HFFc6 (cell line): Measurements from ENCODE around the gene FOS. TPM values are rescaled to one million over a fixed set of nuclear protein-coding genes. Genes with fewer than 3 reads are reported as not detected.
A peak's percentile ranks its signal among the peaks of the same experiment; 100 is the strongest.
"Not testable (repeated sequence)": the region's sequence is repeated elsewhere in the genome, so short reads cannot be mapped to it uniquely, and the experiment has no call there.

Experiments used
- DNase-seq: peaks from one replicate; pipeline ENCODE4 v3.0.0-alpha.2; 2018
- H3K27ac Mint-ChIP-seq: 2 replicates; pipeline ENCODE4 v1.8.0; 2020; ENCODE audit warnings: mild to moderate bottlenecking, mixed read lengths
- H3K27me3 Mint-ChIP-seq: 2 replicates; pipeline ENCODE4 v1.8.0; 2021; ENCODE audit warnings: mild to moderate bottlenecking, moderate library complexity, mixed read lengths; ENCODE audit not compliant: insufficient read depth
- H3K36me3 Mint-ChIP-seq: 2 replicates; pipeline ENCODE4 v1.8.0; 2021; ENCODE audit warnings: low read depth, mixed read lengths
- H3K4me1 Mint-ChIP-seq: 2 replicates; pipeline ENCODE4 v1.8.0; 2020; ENCODE audit warnings: low read depth, mixed read lengths
- H3K4me3 Mint-ChIP-seq: 2 replicates; pipeline ENCODE4 v1.8.0; 2020; ENCODE audit warnings: mild to moderate bottlenecking, moderate library complexity, mixed read lengths
- H3K9me3 Mint-ChIP-seq: 2 replicates; pipeline ENCODE4 v1.8.0; 2020; ENCODE audit warnings: mild to moderate bottlenecking, mixed read lengths
- total RNA-seq, 6 experiments: library from RNA; stranded (reverse); fragmentation: NEBNext Ultra II Directional; extraction: Animal tissue kit (Norgen Biotek cat#: 25700); gene quantifications; 2 replicates in 1 of 6; 3 replicates in 5 of 6; pipeline ENCODE4 v1.2.3, GENCODE V29; 2021
- TF ChIP-seq, protein P1 (sequence below): fragments of 200-600 bp; sonication (generic); IDR thresholded peaks from 2 replicates; pipeline ENCODE4 v1.5.0; 2021; ENCODE audit warnings: antibody characterized with exemption, mild to moderate bottlenecking

Gene FOS
- total RNA-seq, 6 experiments from 2014 or later = 118 to 368 (median 342) TPM

DNA sequence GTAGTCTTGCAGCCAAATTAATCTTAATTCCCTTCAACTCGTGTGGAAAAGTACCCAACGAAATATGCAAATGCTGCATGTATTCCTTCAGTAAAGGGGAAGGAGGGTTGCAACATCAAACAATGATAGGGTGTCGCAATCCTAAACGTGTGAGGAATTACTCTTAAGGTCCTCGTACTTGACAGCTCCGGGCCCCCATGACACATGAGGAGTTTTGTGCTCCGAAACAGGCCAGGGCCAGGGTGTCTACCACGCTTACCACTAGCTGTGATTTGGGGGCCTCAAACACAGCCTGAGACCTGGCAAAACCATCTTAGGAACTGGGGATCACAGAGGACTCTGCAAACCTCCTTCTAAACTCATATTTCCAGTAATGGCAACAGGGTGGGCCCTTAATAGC, 20.4 kb downstream of the FOS start:
- Mint-ChIP-seq H3K9me3 (no peaks in the 10 kb centered on the region), H3K4me1 (peaks cover 26% of the 10 kb centered on the region), H3K27me3 (peaks cover 1% of the 10 kb centered on the region; the same call in 1 of the 2 replicates), H3K27ac (no peak overlapping the region), H3K4me3 (no peak overlapping the region), H3K36me3 (no peaks in the 10 kb centered on the region)
- DNase-seq = no peak
- TF ChIP-seq, protein P1, sequence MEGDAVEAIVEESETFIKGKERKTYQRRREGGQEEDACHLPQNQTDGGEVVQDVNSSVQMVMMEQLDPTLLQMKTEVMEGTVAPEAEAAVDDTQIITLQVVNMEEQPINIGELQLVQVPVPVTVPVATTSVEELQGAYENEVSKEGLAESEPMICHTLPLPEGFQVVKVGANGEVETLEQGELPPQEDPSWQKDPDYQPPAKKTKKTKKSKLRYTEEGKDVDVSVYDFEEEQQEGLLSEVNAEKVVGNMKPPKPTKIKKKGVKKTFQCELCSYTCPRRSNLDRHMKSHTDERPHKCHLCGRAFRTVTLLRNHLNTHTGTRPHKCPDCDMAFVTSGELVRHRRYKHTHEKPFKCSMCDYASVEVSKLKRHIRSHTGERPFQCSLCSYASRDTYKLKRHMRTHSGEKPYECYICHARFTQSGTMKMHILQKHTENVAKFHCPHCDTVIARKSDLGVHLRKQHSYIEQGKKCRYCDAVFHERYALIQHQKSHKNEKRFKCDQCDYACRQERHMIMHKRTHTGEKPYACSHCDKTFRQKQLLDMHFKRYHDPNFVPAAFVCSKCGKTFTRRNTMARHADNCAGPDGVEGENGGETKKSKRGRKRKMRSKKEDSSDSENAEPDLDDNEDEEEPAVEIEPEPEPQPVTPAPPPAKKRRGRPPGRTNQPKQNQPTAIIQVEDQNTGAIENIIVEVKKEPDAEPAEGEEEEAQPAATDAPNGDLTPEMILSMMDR = no peak

DNA sequence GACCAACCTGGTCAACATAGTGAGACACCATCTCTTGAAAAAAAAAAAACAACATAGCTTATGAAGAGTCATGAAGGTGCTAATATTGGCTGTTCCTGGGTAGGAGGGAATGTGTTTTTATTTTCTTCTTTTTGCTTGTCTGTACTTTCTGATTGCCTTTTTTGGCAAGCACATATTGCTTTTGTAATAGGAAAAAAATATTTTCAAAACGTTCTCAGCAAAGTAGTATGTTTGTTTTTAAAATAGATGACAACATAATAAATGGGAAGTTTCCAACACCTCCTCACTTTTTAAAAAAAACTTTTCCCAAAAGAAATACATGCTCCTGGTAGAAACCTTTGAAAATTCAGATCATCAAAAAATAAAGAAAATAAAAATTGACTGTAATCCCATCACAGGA, 20.9 kb downstream of the FOS start:
- H3K9me3 Mint-ChIP-seq = no peaks in the 10 kb centered on the region
- no peak overlapping the region for H3K27ac Mint-ChIP-seq
- H3K4me1 Mint-ChIP-seq = peaks cover 25% of the 10 kb centered on the region
- no peak for DNase-seq
- no peaks in the 10 kb centered on the region for H3K36me3 Mint-ChIP-seq
- H3K27me3 Mint-ChIP-seq = peaks cover 1% of the 10 kb centered on the region; the same call in 1 of the 2 replicates
- TF ChIP-seq, protein P1 = no peak
- no peak overlapping the region for H3K4me3 Mint-ChIP-seq

DNA sequence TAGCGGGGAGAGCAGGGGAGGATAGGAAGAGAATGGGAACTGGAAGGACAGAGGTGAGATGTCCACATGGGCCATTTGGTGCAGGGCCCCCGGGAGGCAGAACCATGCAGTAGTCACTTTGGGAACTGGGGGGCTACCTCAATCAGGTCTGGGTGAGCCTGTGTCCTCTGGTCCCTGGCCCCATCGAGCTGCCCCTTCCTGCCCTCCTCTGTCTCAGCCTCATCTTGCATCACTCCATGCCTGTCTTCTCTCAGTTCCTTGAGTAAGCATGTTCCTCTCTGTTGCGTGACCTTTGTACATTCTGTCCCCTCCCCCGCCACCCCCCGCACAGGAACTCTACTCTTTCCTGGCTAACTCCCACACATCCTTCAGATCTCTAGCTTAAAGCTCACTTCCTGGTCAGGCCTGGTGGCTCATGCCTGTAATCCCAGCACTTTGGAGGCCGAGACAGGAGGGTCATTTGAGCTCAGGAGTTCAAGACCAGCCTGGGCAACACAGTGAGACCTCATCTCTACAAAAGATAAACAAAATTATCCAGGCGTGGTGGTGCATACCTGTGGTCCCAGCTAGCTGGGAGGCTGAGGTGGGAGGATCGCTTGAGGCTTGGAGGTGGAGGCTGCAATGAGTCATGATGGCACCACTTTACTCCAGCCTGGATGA, 23.2 kb downstream of the FOS start:
- Mint-ChIP-seq H3K27ac (no peak overlapping the region), H3K9me3 (no peaks in the 10 kb centered on the region), H3K36me3 (no peaks in the 10 kb centered on the region), H3K4me3 (no peak overlapping the region), H3K27me3 (no peaks in the 10 kb centered on the region; the same call in 1 of the 2 replicates), H3K4me1 (peaks cover 6% of the 10 kb centered on the region)
- TF ChIP-seq, protein P1 = no peak
- DNase-seq = no peak

DNA sequence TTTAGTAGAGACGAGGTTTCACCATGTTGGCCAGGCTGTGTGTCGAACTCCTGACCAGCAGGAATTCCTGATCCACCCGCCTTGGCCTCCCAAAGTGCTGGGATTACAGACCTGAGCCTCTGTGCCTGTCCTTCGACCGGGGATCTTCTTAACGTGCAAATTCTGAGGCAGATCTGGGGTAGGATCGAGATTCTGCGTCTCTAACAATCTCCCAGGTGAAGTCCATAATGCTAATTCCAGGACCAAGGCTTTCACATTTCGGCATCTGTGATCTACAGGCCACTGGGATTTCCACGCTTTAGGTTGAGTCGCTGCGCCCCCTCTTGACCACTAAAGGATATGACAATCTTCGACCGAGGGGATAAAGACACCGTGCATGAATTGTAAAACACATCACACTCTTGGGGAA, 24.8 kb downstream of the FOS start:
- TF ChIP-seq, protein P1 = peak; percentile 95
- Mint-ChIP-seq H3K4me1 (peaks cover 6% of the 10 kb centered on the region), H3K36me3 (no peaks in the 10 kb centered on the region), H3K9me3 (no peaks in the 10 kb centered on the region), H3K27me3 (no peaks in the 10 kb centered on the region; the same call in 1 of the 2 replicates), H3K4me3 (0 out of 2 replicates have a peak overlapping the region, but pooled peaks have one; percentile 1), H3K27ac (no peak overlapping the region)
- peak; percentile 58 for DNase-seq

DNA sequence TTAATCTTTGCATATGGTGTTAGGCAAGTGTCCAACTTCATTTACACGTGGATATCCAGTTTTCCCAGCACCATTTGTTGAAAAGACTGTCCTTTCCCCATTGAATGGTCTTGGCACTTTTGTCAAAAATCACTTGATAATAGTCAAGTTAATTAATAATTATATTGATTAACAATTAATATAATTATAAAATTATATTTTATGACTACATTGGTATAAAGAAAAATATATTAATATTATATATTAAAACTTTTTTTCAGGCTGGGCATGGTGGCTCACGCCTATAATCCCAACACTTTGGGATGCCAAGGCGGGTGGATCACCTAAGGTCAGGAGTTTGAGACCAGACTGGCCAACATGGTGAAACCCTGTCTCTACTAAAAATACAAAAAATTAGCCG, 27.8 kb downstream of the FOS start:
- not testable (repeated sequence) for H3K27ac Mint-ChIP-seq, H3K9me3 Mint-ChIP-seq, H3K36me3 Mint-ChIP-seq, DNase-seq, H3K4me3 Mint-ChIP-seq
- peaks cover 17% of the 10 kb centered on the region for H3K4me1 Mint-ChIP-seq
- H3K27me3 Mint-ChIP-seq = peaks cover 11% of the 10 kb centered on the region

- H3K36me3 Mint-ChIP-seq = no peaks in the 10 kb centered on the region
- TF ChIP-seq, protein P1 = peak; percentile 73
- H3K27ac Mint-ChIP-seq = no peak overlapping the region; the same call in 1 of the 2 replicates
- peaks cover 17% of the 10 kb centered on the region for H3K4me1 Mint-ChIP-seq
- no peak overlapping the region for H3K4me3 Mint-ChIP-seq
- DNase-seq = no peak
- H3K9me3 Mint-ChIP-seq = no peaks in the 10 kb centered on the region
- peaks cover 15% of the 10 kb centered on the region for H3K27me3 Mint-ChIP-seq
Measured at GRCh38 chr14:75306927-75307699, 28.5 kb downstream of the FOS start.
